HEK293T (cell line): ENCODE results near the gene ZC3H13.

Experiments
- BHLHE40 ChIP-seq: fragments of 450-650 bp; IDR thresholded peaks from 2 replicates; pipeline ENCODE4 v1.6.1; 2016; ENCODE audit warnings: mild to moderate bottlenecking, moderate library complexity, borderline replicate concordance
- FOXK2 ChIP-seq: fragments of 450-650 bp; IDR thresholded peaks from 2 replicates; pipeline ENCODE4 v1.6.1; 2016; ENCODE audit warnings: mild to moderate bottlenecking
- FOXM1 ChIP-seq: fragments of 450-650 bp; IDR thresholded peaks from 2 replicates; pipeline ENCODE4 v1.6.1; 2017; ENCODE audit warnings: mild to moderate bottlenecking, borderline replicate concordance
- HDGF ChIP-seq: fragments of 450-650 bp; IDR thresholded peaks from 2 replicates; pipeline ENCODE4 v1.6.1; 2017; ENCODE audit warnings: antibody characterized with exemption, borderline replicate concordance
- SP1 ChIP-seq: fragments of 450-650 bp; IDR thresholded peaks from 2 replicates; pipeline ENCODE4 v1.6.1; 2017
- SUZ12 ChIP-seq: fragments of 450-650 bp; IDR thresholded peaks from 2 replicates; pipeline ENCODE4 v1.6.1; 2016; ENCODE audit warnings: mild to moderate bottlenecking

DNA sequence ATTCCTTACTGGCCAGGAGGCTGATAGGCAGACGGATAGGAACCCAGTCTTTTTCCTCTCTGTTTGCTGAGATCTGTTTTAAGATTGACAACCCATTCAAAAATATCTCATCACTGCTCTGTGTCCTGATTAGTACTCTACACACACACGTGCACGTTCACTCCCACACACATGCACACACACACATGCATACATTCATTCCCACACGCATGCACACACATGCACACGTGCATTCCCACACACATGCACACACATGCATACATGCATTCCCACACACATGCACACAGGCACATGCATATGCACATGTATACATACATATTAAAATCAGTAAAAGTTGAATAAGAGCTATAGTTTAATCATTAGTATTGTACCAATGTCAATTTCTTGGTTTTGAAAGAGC lies 120.4 kb downstream of the ZC3H13 start:
- TF ChIP-seq BHLHE40 (no peak), SUZ12 (no peak), SP1 (no peak), FOXM1 (no peak), HDGF (no peak), FOXK2 (no peak)
